NCI-H1694 (cell line): ENCODE results near the gene MBOAT7.
"Not testable (repeated sequence)": the region's sequence is repeated elsewhere in the genome, so short reads cannot be mapped to it uniquely, and the experiment has no call there.

Source experiments
- DNase-seq: peaks from one replicate; lab custom pipeline; 2025; lab: John Stamatoyannopoulos, UW

The MBOAT7 gene

DNA sequence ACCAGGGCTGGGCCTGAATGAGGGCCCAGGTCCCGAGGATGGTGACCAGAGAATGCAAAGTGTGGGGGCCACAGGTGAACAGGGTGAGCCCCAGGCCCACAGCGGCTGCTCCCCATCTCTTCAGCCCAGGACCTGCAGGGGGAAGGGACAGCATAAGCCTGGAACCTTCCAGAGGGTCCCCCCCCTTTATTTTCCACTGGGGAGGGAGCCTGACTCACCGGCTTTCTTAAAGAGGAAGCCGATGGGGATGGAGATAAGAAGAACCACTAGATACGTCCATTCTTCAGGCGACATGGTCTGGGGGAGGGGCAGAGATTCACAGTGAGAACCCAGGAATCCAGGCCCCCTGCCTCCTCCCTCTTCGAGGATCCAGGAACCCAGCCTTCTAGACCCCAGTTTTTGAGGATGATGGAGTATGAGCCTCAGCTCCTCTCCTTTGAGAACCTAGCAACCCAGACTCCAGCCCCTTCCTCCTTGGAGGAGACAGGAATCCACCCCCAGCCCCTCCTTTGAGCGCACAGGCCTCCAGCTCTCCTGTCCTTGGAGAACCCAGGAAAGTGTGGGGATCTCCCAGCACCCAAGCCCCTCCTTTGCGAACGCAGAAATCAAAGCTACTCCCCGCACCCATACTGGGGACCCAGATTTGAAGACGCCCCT lies 1.0 kb downstream of the MBOAT7 start:
- DNase-seq = no peak

DNA sequence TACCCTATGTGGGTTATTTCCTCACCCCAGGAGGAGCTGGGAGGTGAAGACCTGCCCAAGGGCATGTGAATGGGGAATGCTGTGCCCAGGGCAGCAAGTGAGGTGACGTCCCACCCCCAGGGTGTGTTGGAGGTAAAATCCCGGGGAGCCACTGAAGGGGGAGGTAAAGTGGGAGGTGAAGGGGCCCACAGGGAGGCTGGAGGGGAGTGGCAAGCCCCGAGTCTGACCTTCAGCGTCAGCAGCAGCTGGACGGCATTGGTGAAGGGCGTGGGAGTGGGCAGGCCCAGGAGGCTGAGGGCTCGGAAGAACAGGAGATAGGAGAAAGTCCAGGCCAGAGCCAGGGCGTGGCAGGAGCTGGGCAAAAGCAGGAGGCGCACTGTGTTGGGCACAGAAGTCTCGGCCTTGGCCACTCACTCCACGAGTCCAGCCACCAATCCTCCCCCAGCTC lies 2.4 kb downstream of the MBOAT7 start:
- DNase-seq = no peak

DNA sequence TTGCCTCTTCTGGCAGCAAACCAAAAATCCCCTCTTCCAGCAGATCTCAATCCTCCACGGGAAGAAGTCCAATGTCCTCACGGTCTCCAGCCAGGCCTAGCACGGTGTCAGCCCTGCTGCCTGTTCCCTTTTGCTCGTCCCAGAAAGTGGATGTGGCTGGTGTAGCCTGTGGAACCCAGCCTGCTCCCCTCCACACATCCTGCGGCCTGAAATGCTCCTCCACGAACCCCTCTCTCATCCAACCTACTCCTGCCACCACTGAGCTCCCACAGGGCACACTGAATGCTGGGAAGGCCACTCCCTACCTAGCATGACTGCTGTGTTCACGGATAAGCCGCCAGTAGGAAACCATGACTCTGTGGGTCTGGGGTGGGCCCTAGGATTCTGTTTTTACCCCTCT lies 3.0 kb downstream of the MBOAT7 start:
- DNase-seq = no peak

DNA sequence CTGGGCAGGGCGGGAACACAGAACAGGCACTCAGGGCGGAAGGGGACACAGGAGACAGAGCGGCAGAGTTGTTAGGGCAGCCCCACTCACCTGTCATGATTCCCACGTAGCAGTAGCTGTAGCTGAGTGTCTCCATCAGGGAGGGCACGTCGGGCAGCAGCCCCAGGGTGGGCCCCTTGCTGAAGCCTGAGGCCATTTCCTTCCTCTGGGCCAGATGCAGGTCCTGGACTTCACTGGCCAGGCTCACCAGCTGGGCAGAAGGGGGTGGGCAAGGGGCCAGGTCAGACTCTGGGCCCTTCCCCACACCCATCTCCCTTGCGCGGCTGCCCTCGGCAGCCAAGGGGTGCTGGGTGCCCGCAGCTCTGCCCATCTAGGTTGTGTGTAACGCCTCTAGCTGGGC lies 5.9 kb downstream of the MBOAT7 start:
- no peak for DNase-seq

DNA sequence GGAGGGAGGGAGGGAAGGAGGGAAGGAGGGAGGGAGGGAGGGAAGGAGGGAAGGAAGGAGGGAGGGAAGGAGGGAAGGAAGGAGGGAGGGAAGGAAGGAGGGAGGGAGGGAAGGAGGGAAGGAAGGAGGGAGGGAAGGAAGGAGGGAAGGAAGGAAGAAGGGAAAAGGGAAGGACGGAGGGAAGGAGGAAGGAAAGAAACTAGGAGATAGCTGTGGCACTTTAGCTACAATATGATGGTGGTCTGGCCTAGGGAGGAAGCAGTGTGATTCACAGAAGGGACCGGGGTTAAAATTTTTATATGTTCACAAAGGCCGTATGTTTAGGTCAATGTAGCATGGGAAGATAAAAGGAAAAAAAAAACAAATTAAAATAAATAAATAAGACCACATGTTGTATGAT lies 7.5 kb downstream of the MBOAT7 start:
- DNase-seq = not testable (repeated sequence)

DNA sequence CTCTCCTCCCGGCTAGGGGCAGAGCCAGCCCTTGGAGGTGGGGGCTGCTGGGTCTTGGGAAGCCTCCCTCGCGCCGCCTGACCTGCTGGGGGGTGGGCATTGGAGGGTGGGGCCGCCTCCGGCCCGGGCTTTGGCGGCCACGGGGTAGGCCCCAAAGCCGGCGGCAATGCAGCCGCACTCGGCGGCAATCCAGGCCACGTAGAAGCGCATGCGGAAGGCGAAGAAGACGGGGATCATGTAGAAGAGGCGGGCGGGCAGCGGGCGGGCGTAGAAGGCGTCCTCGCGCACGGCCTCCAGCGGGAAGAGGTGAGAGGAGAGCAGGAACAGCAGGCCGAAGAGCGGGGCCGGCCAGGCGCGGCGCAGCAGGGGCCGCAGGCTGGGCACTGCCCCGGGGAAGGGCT lies 8.7 kb downstream of the MBOAT7 start:
- DNase-seq = no peak

DNA sequence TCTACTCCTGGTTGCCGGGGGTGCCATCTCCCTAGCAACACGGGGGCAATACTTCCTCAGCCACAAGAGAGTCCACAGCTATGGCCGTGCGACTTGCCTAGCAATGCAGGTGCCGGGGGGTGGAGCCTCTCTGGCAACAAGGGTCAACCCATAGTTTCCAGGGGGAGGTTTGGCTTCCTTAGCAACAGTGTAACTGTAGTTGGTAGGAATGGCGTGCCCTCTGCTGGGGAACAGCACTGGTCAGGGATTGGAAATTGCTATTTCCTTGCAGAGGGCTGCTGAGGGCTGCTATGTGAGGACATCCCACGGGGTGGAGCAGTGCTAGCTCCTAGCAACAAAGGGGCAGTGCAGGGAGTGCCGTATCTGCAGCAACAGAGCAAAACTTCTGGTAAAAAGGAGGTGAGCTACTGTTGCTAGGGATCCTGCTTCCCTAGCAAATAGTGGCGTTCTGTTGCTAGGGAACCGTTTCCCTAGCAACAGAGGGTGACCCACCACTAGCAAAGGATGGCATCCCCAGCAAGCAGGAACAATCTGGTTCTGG lies 9.4 kb downstream of the MBOAT7 start:
- DNase-seq = no peak

DNA sequence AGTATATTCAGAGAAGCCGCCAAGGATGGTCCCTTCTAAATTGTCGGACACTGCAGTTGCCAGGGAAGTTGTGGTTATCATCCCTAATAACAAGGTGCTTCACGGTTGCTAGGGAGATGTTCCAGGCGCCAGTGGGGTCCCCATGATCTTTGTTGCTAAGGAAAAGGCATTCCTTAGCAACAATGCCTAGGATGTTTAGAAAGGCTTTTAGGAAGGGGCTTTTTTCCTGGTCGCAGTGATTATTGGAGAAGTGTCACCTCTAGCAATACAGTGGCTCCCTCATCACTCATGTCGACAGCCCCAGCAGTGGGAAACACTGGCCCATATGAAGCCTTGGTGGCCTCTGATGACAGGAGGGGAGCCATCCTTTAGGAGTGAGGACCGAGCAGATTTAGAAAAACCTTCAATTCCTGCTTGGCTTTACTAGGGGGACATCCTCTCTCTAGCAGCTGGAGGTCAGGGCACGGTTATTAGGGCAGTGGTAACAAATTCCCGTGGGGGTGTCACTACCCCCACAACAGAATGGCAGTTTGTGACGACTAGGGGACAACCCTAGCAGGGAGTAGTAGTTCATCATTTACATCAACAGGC lies 10.0 kb downstream of the MBOAT7 start:
- DNase-seq = no peak

DNA sequence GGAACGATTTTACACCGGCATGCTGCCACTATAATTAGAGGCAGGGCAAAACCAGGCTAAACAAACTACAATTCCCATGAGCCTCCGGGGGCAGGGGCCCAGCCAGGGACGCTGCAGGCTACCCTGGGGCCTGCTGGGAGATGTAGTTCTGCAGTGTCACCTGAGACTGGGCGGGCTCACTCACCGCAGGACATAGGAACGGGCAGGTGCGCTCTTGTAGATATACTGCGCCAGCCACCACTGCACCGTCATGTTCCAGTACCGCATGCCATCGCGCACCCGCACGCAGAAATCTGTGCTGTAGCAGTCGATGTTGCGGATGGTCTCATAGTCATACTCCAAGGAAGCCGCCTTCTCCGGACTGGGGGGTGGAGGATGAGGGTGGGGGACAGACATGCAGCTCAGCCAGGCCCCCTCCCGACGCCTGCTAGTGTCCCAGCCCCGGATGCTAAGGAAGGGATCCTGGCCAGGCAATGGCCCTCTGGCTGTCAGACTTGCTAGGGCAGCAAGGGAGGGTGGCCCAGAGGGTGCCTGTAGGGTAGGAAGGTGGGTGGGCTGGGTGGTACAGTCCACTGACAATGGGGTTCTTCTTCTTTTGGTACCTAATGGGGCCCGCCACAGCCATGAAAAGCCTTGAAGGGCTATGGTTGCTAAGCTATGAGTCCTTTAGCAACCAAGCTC lies 10.7 kb downstream of the MBOAT7 start:
- DNase-seq = no peak

DNA sequence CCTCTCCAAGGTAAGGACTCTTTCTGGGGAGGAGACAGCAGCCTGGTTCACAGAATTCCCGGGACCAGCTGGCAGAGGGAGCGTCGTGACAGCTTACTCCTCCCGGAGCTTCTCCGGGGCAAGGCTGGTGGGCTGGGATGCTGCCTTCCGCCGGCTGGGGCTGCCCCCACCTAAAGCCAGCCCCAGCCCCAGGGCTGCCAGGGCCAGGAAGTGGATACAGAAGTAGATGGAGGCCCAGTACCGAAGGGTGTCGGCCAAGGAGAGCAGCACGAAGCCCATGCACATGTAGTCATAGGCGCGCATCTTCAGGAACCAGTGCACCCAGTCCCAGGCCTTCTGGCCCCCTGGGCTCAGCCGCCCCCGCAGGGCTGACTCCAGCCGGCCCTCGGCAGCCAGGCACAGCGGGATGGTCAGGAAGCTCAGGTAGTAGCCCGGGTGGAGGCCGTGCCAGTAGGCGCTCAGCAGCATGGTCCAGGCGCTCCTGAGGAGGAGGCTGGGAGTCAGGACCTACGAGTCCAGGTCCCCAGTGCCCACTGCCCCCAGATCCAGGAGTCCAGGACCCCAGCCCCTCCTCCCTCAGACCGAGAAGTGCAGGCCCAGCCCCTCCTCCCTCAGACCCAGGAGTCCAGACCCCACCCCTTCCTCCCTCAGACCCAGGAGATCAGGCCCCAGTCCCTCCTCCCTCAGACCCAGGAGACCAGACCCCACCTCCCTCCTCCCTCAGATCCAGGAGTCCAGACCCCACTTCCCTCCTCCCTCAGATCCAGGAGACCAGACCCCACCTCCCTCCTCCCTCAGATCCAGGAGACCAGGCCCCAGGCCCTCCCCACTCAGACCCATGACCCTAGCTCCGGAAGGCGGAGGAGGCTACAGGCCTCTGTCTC lies 15.2 kb downstream of the MBOAT7 start:
- DNase-seq = no peak

DNA sequence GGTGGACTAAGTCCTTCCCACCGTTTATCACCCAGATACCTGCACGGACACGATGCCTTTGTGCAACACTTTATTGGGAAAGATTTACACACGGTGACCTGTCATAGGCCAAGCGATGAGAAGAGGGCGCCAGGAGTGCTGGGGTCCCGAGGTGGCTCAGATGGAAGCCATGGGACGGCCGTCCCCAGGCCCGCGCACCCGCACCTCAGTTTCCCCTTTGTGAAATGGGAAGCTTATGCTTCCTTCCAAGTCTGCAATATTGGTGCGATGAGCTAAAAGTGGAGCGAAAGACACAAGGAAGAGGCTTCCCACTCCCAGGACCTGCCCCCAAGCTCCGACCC lies 16.1 kb downstream of the MBOAT7 start:
- no peak for DNase-seq

DNA sequence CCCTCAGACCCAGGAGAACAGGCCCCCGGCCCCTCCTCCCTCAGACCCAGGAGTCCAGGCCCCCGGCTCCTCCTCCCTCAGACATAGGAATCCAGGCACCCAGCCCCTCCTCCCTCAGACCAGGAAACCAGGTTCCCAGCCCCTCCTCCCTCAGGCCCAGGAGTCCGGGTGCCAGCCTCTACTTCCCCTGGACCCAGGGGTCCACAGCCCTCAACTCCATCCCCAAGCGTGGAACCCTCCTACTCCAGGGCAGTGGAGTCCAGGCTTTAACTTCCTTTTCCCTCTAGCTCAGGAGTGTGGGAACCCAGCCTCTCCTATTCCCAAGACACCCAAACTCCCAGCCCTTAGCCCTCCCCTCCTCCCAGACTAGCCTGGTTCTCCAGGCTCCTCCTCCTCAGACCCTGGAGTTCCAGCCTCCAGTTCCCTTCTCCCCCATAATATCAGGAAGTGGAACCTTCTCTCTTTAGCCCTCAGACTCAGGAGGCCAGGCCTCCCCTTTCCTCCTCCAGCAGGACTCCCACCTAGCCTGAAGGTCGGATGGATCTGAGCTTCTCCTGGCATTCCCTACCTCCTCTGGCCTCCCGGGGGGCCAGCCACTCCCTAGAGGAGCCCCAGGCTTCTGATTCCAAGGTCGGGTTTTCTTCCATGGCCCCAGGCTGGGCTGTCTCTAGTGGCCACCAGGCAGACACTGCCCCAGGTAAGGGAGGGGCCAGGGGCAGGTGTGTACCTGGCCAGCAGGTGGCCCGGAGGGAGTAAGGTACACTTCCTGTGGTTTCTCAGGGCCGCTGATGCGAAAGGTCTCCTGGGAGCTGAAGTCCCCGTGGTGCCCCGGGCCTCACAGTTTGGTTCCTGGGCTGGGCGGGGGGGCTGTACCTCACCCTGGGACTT lies 16.7 kb downstream of the MBOAT7 start, which contains the start of gene TMC4:
Gene TMC4, minus strand, starts transcription at position 690 of the 888 bp plus-strand sequence. Its CDS starts 43 bp downstream, at position 647.
- DNase-seq = no peak

DNA sequence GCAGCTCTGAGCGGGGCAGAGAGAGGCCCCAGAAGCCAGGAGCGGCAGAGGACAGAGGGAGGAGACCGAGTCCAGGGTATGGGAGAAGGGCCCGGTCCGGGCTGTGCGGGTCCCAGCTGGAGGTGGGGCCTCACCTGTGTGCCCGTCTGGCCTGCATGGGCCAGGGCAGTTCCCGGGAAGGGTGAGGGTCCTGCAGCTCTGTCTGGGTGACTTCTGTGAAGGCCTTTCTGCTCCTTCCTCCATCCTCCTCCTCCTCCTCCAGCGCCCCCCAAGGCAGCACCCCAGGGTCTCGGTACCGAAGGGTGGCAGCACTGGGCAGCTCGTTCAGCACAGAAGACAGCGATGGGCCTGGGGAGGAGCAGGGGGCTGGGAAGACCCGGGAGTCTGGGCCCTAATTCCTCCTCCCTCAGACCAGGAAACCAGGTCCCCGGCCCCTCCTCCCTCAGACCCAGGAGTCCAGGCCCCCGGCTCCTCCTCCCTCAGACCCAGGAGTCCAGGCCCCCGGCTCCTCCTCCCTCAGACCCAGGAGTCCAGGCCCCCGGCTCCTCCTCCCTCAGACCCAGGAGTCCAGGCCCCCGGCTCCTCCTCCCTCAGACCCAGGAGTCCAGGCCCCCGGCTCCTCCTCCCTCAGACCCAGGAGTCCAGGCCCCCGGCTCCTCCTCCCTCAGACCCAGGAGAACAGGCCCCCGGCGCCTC lies 17.5 kb downstream of the MBOAT7 start:
- not testable (repeated sequence) for DNase-seq

DNA sequence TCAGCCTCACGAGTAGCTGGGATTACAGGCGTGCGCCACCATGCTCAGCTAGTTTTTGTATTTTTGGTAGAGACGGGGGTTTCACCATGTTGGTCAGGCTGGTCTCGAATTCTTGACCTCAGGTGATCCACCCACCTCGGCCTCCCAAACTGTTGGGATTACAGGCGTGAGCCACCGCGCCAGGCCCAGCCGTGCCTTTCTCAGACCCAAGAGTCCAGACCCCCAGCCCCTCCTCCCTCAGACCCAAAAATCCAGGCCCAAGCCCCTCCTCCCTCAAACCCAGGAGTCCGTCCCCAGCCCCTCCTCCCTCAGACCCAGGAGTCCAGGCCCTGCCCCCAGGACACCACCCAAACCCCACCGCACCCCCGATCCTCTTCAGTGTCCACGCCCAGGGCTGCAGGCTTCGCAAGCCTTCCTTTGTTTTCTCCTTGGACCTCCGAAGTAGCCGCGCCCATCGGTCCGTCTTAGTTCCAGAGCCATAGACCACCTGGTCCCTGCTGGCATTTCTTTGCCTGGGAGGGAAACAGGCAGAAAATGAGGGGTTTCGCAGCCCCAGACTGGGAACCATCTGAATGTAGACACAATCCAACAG lies 20.1 kb downstream of the MBOAT7 start:
- no peak for DNase-seq

DNA sequence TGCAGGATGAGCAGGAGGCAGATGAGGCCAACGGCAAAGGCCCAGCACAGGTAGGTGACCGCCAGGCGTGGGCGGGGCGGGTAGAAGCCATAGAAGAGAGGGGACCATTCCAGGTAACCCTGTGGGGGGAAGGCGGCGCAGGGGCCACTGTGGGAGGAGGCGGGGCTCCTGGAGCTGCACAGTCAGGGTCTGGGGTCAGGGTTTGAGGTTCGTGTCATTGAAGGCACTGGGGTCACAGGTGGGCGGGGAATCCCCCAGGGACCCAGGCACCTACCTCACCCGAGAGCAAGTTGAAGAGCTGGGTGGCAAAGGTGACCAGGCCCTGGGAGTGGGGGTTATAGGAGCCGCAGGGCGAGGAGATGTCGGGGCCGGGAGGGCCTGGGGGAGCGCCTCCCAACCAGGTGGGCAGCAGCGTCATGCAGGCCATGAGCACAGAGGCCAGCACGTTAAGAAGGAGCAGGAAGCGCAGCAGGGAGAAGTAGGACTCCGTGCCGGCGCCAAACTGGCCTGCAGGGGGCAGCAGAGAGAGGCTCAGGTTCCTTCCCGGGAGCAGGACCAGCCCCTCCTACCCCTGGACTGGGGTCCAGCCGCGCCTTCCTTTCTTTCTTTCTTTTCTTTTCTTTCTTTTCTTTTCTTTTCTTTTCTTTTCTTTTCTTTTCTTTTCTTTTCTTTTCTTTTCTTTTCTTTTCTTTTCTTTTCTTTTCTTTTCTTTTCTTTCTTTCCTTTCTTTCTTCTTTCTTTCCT lies 21.0 kb downstream of the MBOAT7 start:
- peak; percentile 84 for DNase-seq

DNA sequence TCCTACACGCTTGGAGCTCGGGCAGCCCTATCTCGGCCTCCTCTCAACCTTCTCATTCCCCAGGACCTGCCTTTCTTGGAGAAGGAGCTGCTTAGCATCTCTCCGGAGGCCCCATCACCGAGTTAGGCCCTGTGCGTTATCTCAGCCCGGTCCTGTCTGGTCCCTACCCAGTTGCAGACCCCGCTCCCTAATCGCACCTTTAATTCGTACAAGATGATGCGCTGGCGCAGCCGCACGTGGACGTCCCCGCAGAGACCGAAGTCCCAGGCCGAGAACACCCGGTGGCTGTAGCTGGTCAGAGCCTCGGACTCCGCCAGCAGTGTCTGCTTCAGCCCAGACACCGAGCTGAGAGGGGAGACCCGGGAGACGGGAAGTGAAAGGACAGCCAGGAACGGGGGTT lies 24.2 kb downstream of the MBOAT7 start:
- no peak for DNase-seq

DNA sequence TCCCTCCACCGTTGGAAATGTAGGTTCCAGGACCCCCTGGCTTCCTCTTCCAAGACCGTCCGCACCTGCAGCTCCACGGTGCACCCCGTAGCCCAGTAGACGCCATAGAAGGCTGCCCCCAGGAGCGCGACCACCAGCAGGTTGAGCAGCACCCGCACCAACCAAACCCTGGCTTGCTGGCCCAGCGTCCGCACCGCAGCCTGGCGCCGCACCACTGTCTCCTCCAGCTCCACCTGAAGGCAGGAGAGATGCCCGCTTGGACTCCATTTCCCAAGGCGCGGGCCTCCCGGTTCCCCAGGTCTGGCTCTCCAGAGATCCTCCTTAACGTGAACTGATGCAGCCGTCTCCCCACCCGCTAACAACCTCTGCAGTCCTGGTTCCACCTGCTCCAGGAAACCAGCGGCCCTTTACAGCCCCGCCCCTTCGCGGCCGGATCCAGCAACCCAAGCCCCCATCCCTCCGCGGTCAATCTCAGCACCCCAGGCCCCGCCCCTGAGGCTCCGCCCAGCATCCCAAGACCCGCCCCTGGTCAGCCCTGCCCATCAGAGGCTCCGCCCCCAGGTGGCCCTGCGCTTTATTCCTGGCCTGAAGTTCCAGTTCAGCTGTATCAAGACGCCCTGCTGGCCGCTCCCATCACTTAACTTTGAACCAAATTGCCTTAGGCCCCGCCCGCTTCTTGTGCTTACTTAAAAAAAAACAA lies 24.9 kb downstream of the MBOAT7 start:
- no peak for DNase-seq

DNA sequence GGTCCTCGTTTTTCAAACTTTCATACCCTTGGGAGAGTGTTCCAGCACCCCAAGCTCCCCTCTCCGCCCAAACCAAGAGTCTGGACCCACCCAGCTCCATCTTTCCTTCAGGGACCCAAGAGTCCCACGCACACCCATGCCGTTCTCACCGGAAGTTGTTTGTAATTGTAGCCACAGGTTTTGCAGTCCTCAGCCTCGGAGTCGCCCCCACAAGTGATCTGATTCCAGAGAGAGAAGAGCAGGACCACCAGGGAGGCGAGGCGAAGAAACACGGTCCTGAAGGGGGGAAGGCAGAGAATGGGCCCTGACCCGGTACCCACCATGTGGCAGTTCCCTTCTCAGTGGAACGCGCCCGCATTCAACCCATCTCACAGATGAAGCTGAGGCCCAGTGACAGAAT lies 26.5 kb downstream of the MBOAT7 start:
- no peak for DNase-seq
